IPS-20b (cell line): ENCODE measurements around the gene ARL17B.
A peak's percentile ranks its signal among the peaks of the same experiment; 100 is the strongest.
"Not testable (repeated sequence)": the region's sequence is repeated elsewhere in the genome, so short reads cannot be mapped to it uniquely, and the experiment has no call there.

ENCODE experiments used
- H3K27ac ChIP-seq: one replicate; pipeline ENCODE4 v1.5.1; 2013; ENCODE audit warnings: low read length
- H3K27me3 ChIP-seq: 2 replicates; pipeline ENCODE4 v1.6.1; 2013; ENCODE audit warnings: mild to moderate bottlenecking, low read length, inconsistent platforms; ENCODE audit not compliant: insufficient read depth
- H3K36me3 ChIP-seq: 2 replicates; pipeline ENCODE4 v1.6.1; 2013; ENCODE audit warnings: low read depth, mild to moderate bottlenecking, inconsistent platforms, low read length, moderate library complexity; ENCODE audit not compliant: insufficient read depth
- H3K4me1 ChIP-seq: 2 replicates; pipeline ENCODE4 v1.6.1; 2013; ENCODE audit warnings: mild to moderate bottlenecking, control low read depth, inconsistent platforms, low read length, moderate library complexity; ENCODE audit not compliant: insufficient read depth
- H3K4me3 ChIP-seq: 2 replicates; pipeline ENCODE4 v1.5.1; 2013; ENCODE audit warnings: mild to moderate bottlenecking, low read length, inconsistent platforms
- H3K9ac ChIP-seq: 2 replicates; pipeline ENCODE4 v1.6.1; 2013; ENCODE audit warnings: low read depth, mild to moderate bottlenecking, inconsistent platforms, low read length, moderate library complexity
- H3K9me3 ChIP-seq: 2 replicates; pipeline ENCODE4 v1.6.1; 2013; ENCODE audit warnings: mild to moderate bottlenecking, low read depth, low read length, inconsistent platforms; ENCODE audit not compliant: insufficient read depth

Gene ARL17B

GRCh38 chr17:46262271-46262670 is 99.3 kb downstream of the ARL17B start:
- Histone ChIP-seq H3K9ac (no peak overlapping the region), H3K27me3 (peaks cover 40% of the 10 kb centered on the region), H3K4me3 (no peak overlapping the region), H3K36me3 (no peaks in the 10 kb centered on the region), H3K27ac (no peak overlapping the region), H3K9me3 (no peaks in the 10 kb centered on the region), H3K4me1 (no peaks in the 10 kb centered on the region)

GRCh38 chr17:46259845-46260661 is 101.5 kb downstream of the ARL17B start:
- H3K27ac ChIP-seq, H3K4me1 ChIP-seq, H3K9me3 ChIP-seq, H3K9ac ChIP-seq, H3K36me3 ChIP-seq: not testable (repeated sequence)
- Histone ChIP-seq H3K4me3 (peak overlapping the region; percentile 51; the same call in 1 of the 2 replicates), H3K27me3 (peaks cover 22% of the 10 kb centered on the region)

GRCh38 chr17:46256369-46256768 is 105.2 kb downstream of the ARL17B start:
- H3K4me1 ChIP-seq, H3K9me3 ChIP-seq, H3K27ac ChIP-seq, H3K36me3 ChIP-seq, H3K4me3 ChIP-seq, H3K9ac ChIP-seq: not testable (repeated sequence)
- peaks cover 11% of the 10 kb centered on the region for H3K27me3 ChIP-seq

- not testable (repeated sequence) for H3K27ac ChIP-seq
Observed at GRCh38 chr17:46254215-46254614, 107.4 kb downstream of the ARL17B start.

GRCh38 chr17:46253722-46254121 is 107.8 kb downstream of the ARL17B start:
- H3K9me3 ChIP-seq, H3K4me1 ChIP-seq, H3K36me3 ChIP-seq, H3K4me3 ChIP-seq, H3K27me3 ChIP-seq, H3K9ac ChIP-seq, H3K27ac ChIP-seq: not testable (repeated sequence)

More at GRCh38 chr17:46254215-46254614, 107.4 kb downstream of the ARL17B start:
- not testable (repeated sequence) for H3K9me3 ChIP-seq, H3K4me1 ChIP-seq, H3K4me3 ChIP-seq, H3K36me3 ChIP-seq, H3K27me3 ChIP-seq, H3K9ac ChIP-seq

GRCh38 chr17:46252804-46253203 is 108.8 kb downstream of the ARL17B start:
- H3K9me3 ChIP-seq, H3K36me3 ChIP-seq, H3K27me3 ChIP-seq, H3K4me1 ChIP-seq, H3K27ac ChIP-seq, H3K4me3 ChIP-seq, H3K9ac ChIP-seq: not testable (repeated sequence)

GRCh38 chr17:46249153-46249552 is 112.4 kb downstream of the ARL17B start:
- H3K9me3 ChIP-seq, H3K36me3 ChIP-seq, H3K4me1 ChIP-seq, H3K27ac ChIP-seq, H3K9ac ChIP-seq, H3K27me3 ChIP-seq, H3K4me3 ChIP-seq: not testable (repeated sequence)

GRCh38 chr17:46244949-46245768 is 116.4 kb downstream of the ARL17B start:
- not testable (repeated sequence) for H3K9me3 ChIP-seq, H3K36me3 ChIP-seq, H3K27me3 ChIP-seq, H3K27ac ChIP-seq, H3K4me3 ChIP-seq, H3K4me1 ChIP-seq, H3K9ac ChIP-seq

GRCh38 chr17:46244339-46244913 is 117.1 kb downstream of the ARL17B start:
- H3K4me1 ChIP-seq, H3K9me3 ChIP-seq, H3K27me3 ChIP-seq, H3K36me3 ChIP-seq, H3K27ac ChIP-seq, H3K9ac ChIP-seq, H3K4me3 ChIP-seq: not testable (repeated sequence)

GRCh38 chr17:46243928-46244327 is 117.6 kb downstream of the ARL17B start:
- H3K4me1 ChIP-seq, H3K27me3 ChIP-seq, H3K9ac ChIP-seq, H3K36me3 ChIP-seq, H3K9me3 ChIP-seq, H3K27ac ChIP-seq, H3K4me3 ChIP-seq: not testable (repeated sequence)

GRCh38 chr17:46243505-46243904 is 118.1 kb downstream of the ARL17B start:
- H3K4me3 ChIP-seq, H3K9me3 ChIP-seq, H3K27me3 ChIP-seq, H3K4me1 ChIP-seq, H3K9ac ChIP-seq, H3K36me3 ChIP-seq, H3K27ac ChIP-seq: not testable (repeated sequence)

GRCh38 chr17:46231359-46231758 is 130.2 kb downstream of the ARL17B start:
- H3K27ac ChIP-seq, H3K9me3 ChIP-seq, H3K27me3 ChIP-seq, H3K4me1 ChIP-seq, H3K4me3 ChIP-seq, H3K9ac ChIP-seq, H3K36me3 ChIP-seq: not testable (repeated sequence)
